ENCODE measurements around the gene KCTD15.

DNA sequence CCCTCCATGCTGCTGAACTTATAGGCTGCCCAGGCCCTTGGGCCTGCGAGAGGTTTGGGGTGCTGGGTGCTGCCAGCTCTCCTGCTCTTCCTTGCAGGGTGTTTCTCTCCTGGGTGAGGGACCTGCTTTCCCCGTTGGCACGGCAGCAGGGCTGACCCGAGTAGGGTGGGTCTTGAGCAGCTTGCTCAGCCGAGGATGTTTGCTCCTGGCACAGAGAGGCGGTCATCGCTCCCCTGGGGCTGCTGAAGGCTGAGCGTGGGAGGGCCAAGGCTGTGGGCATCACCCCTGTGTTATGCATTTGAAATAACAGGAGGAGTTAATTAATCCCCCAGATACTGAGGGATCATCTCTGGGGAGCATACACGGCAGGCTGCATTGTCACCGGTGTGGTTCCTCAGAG, 5.3 kb downstream of the KCTD15 start:
- TF ChIP-seq, protein P1, sequence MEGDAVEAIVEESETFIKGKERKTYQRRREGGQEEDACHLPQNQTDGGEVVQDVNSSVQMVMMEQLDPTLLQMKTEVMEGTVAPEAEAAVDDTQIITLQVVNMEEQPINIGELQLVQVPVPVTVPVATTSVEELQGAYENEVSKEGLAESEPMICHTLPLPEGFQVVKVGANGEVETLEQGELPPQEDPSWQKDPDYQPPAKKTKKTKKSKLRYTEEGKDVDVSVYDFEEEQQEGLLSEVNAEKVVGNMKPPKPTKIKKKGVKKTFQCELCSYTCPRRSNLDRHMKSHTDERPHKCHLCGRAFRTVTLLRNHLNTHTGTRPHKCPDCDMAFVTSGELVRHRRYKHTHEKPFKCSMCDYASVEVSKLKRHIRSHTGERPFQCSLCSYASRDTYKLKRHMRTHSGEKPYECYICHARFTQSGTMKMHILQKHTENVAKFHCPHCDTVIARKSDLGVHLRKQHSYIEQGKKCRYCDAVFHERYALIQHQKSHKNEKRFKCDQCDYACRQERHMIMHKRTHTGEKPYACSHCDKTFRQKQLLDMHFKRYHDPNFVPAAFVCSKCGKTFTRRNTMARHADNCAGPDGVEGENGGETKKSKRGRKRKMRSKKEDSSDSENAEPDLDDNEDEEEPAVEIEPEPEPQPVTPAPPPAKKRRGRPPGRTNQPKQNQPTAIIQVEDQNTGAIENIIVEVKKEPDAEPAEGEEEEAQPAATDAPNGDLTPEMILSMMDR (IDR thresholded peaks at IDR 0.05): no peak
- TF ChIP-seq EP300 (IDR thresholded peaks at IDR 0.05): no peak
